Osteoblast (primary cell): ENCODE results near the gene TENM4. TPM values are rescaled to one million over a fixed set of nuclear protein-coding genes. Genes with fewer than 3 reads are reported as not detected.

Source experiments
- DNase-seq: peaks from one replicate; pipeline ENCODE4 v3.0.0; 2011; ENCODE audit warnings: low spot score, mixed read lengths; ENCODE audit not compliant: insufficient read length; ENCODE audit errors: missing footprints
- H2AFZ ChIP-seq: 2 replicates; pipeline ENCODE4 v1.6.0; 2011; ENCODE audit warnings: mild to moderate bottlenecking, low read length
- H3K27ac ChIP-seq: 2 replicates; pipeline ENCODE4 v1.5.1; 2011; ENCODE audit warnings: mild to moderate bottlenecking, low read depth, low read length, moderate library complexity
- H3K27me3 ChIP-seq: 2 replicates; pipeline ENCODE4 v1.6.0; 2012; ENCODE audit warnings: mild to moderate bottlenecking, control low read depth, inconsistent platforms, low read length, moderate library complexity; ENCODE audit not compliant: insufficient read depth
- H3K36me3 ChIP-seq: 2 replicates; pipeline ENCODE4 v1.5.1; 2011; ENCODE audit warnings: mild to moderate bottlenecking, low read length, control low read depth, moderate library complexity; ENCODE audit not compliant: insufficient read depth
- H3K4me1 ChIP-seq: 2 replicates; pipeline ENCODE4 v1.5.1; 2011; ENCODE audit warnings: mild to moderate bottlenecking, low read length, control low read depth, moderate library complexity; ENCODE audit not compliant: insufficient read depth
- H3K4me2 ChIP-seq: 2 replicates; pipeline ENCODE4 v1.6.0; 2011; ENCODE audit warnings: mild to moderate bottlenecking, low read length; ENCODE audit not compliant: insufficient read depth
- H3K4me3 ChIP-seq: fragments of 200-600 bp; sonication (generic); 3 replicates; pipeline ENCODE4 v1.5.1; 2012; ENCODE audit warnings: mild to moderate bottlenecking, low read length, inconsistent platforms; ENCODE audit not compliant: insufficient read depth
- H3K79me2 ChIP-seq: 2 replicates; pipeline ENCODE4 v1.6.0; 2012; ENCODE audit warnings: mild to moderate bottlenecking, low read length, control low read depth, inconsistent platforms; ENCODE audit not compliant: insufficient read depth
- H3K9me3 ChIP-seq: 2 replicates; pipeline ENCODE4 v1.5.1; 2011; ENCODE audit warnings: low read depth, low read length, control low read depth
- H4K20me1 ChIP-seq: 2 replicates; pipeline ENCODE4 v1.6.0; 2012; ENCODE audit warnings: mild to moderate bottlenecking, low read length, control low read depth; ENCODE audit not compliant: insufficient read depth
- total RNA-seq: library from RNA; depleted of rRNA; stranded (reverse); fragments of >200 nt; gene quantifications from 2 replicates; pipeline ENCODE4 v1.2.3, GENCODE V29; 2012
- TF ChIP-seq, protein P1 (sequence below): IDR thresholded peaks from 2 replicates; pipeline ENCODE4 v1.5.1; 2011; ENCODE audit warnings: mild to moderate bottlenecking, low read depth, low read length, moderate library complexity; ENCODE audit errors: extremely low read depth

TENM4 gene
- total RNA-seq, 1 donor = 63.3 TPM

DNA sequence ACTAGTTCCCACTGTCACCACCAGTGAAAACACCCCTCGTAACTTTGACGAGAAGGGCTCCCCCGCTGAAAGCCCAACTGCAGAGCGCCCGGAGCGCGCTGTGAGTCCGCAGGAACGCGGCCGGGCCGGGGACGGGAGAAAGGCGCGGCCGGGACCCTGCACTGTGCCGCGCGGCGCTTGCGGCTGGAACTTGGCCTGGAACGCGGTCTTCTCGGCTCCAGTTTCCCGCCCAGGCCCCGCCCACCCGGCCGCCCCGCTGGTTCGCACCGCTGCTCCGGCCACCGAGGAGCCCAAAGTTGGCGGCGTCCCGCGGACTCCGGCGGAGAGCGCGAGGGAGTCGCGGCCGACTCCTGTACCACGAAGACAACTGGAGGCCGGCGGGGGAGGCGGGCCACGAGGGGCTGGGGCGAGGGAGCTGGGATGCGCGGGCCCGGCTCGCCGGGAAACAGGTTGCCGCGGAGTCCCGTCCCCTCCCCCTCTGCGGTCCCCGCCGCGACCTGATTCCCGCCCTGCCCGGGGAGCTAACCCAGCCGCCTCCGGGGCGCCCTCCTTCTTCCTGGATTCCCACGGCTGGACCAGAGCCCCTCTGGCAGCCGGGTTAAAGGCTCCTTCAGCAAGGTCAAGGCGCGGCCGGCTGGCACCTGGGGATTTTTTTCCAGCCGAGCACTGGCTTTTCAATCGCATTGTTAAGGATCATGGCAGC, 3.4 kb downstream of the TENM4 start:
- TF ChIP-seq, protein P1, sequence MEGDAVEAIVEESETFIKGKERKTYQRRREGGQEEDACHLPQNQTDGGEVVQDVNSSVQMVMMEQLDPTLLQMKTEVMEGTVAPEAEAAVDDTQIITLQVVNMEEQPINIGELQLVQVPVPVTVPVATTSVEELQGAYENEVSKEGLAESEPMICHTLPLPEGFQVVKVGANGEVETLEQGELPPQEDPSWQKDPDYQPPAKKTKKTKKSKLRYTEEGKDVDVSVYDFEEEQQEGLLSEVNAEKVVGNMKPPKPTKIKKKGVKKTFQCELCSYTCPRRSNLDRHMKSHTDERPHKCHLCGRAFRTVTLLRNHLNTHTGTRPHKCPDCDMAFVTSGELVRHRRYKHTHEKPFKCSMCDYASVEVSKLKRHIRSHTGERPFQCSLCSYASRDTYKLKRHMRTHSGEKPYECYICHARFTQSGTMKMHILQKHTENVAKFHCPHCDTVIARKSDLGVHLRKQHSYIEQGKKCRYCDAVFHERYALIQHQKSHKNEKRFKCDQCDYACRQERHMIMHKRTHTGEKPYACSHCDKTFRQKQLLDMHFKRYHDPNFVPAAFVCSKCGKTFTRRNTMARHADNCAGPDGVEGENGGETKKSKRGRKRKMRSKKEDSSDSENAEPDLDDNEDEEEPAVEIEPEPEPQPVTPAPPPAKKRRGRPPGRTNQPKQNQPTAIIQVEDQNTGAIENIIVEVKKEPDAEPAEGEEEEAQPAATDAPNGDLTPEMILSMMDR = no peak
- no peaks in the 10 kb centered on the region for H3K36me3 ChIP-seq
- peak overlapping the region; percentile 77 for H3K4me2 ChIP-seq
- no peaks in the 10 kb centered on the region for H3K9me3 ChIP-seq
- peaks cover 25% of the 10 kb centered on the region for H3K79me2 ChIP-seq
- peak overlapping the region; percentile 78 for H3K4me3 ChIP-seq
- peaks cover 23% of the 10 kb centered on the region for H3K4me1 ChIP-seq
- peak overlapping the region; percentile 25 for H3K27ac ChIP-seq
- peak overlapping the region; percentile 85 for H2AFZ ChIP-seq
- H4K20me1 ChIP-seq = no peaks in the 10 kb centered on the region
- peak; percentile 96 for DNase-seq
- H3K27me3 ChIP-seq = peaks cover 23% of the 10 kb centered on the region

DNA sequence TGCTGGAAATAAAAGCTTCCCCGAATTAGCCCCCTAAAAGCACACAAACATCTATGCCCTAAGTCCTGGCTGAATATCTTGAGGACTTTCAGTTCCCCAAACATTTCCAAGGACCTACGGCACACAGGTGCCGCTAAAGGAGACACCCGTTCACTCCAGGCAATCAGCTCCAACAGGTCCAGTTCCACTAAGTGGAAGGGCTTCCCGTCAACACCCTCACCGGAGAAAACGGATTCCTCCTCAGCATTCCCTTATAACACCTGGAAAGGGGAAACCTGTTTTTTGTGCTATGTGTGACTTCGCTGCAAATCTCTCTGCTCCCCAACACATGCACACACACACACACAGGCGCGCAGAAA, 3.9 kb downstream of the TENM4 start:
- Histone ChIP-seq H3K27me3 (peaks cover 19% of the 10 kb centered on the region), H3K36me3 (no peaks in the 10 kb centered on the region), H3K79me2 (peaks cover 25% of the 10 kb centered on the region), H3K9me3 (no peaks in the 10 kb centered on the region), H3K4me2 (peak overlapping the region; percentile 77), H3K4me3 (peak overlapping the region; percentile 78), H2AFZ (peak overlapping the region; percentile 85), H4K20me1 (no peaks in the 10 kb centered on the region), H3K4me1 (peaks cover 26% of the 10 kb centered on the region), H3K27ac (no peak overlapping the region)
- DNase-seq = peak; percentile 52
- TF ChIP-seq, protein P1 = no peak

DNA sequence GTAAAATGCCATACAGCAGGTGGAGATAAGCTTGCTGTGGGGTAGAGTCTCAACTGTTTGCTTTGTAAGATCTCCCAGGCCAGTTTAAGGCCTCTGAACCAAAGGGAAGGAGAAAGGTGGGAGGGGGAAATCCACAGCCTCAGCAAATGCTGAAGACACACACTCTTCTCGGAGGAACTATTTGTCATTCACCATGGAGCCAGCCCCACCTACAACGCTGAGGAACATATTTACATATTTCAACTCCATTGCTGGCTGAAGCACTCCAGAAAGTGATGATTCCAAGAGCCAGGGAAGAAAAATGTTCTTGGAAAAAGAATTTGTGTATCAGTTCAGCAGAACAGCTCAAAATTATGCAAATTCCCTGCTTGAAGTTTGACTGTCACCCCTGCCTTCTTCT, 6.5 kb downstream of the TENM4 start:
- peaks cover 10% of the 10 kb centered on the region for H3K27me3 ChIP-seq

DNA sequence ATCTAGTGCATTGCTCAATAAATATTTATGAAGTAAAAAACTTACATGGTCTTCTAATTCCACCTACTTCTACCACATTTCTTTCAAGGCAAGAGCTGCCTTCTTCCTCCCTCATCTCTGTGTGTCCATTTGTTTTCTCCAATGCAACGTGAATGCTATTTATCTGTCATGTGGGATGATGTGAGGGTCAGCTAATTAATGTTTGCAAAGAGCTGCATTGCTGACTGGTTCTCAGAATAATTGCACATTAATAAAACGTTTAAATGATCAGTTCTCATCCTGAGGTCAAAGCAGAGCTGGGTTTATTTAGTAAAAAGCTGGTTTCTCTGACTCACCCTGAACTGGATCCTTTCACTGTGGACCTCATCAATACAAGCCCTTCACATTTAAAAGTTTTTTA, 8.7 kb downstream of the TENM4 start:
- H3K4me2 ChIP-seq = no peak overlapping the region

More for the DNA sequence above, 6.5 kb downstream of the TENM4 start:
- Histone ChIP-seq H3K9me3 (no peaks in the 10 kb centered on the region), H4K20me1 (no peaks in the 10 kb centered on the region), H3K4me3 (no peak overlapping the region), H3K79me2 (peaks cover 29% of the 10 kb centered on the region), H3K36me3 (no peaks in the 10 kb centered on the region), H3K4me1 (peaks cover 24% of the 10 kb centered on the region), H3K27ac (no peak overlapping the region), H3K4me2 (no peak overlapping the region), H2AFZ (no peak overlapping the region)
- TF ChIP-seq, protein P1 = no peak
- DNase-seq = no peak

More for the DNA sequence above, 8.7 kb downstream of the TENM4 start:
- H3K4me1 ChIP-seq = peaks cover 17% of the 10 kb centered on the region
- no peaks in the 10 kb centered on the region for H4K20me1 ChIP-seq
- H3K9me3 ChIP-seq = no peaks in the 10 kb centered on the region
- TF ChIP-seq, protein P1 = no peak
- no peak for DNase-seq
- no peak overlapping the region for H3K27ac ChIP-seq
- H3K4me3 ChIP-seq = no peak overlapping the region
- H3K27me3 ChIP-seq = peaks cover 9% of the 10 kb centered on the region
- no peak overlapping the region for H2AFZ ChIP-seq
- peaks cover 27% of the 10 kb centered on the region for H3K79me2 ChIP-seq
- no peaks in the 10 kb centered on the region for H3K36me3 ChIP-seq
